GM19240 (cell line): ENCODE results near the gene NECAB2.
A peak's percentile ranks its signal among the peaks of the same experiment; 100 is the strongest.

ENCODE experiments used
- DNase-seq: peaks from one replicate; pipeline ENCODE4 v3.0.0; 2011; ENCODE audit warnings: low spot score; ENCODE audit not compliant: insufficient read length

NECAB2 gene

GRCh38 chr16:83952587-83952939, 15.5 kb upstream of the NECAB2 start:
- DNase-seq = no peak

- peak; percentile 65 for DNase-seq
These were observed 14.9 kb upstream of the NECAB2 start, which contains the start of gene OSGIN1 for GRCh38 chr16:83952940-83953795. Gene OSGIN1 (plus strand): TSS chr16:83953240. CDS start chr16:83957672, 4,432 bp downstream.

- DNase-seq = no peak
These were observed 14.1 kb upstream of the NECAB2 start for GRCh38 chr16:83953796-83954576.

GRCh38 chr16:83954577-83955016, 13.4 kb upstream of the NECAB2 start:
- no peak for DNase-seq

- no peak for DNase-seq
These were observed 12.6 kb upstream of the NECAB2 start for GRCh38 chr16:83955218-83956130.

GRCh38 chr16:83956336-83957289, 11.4 kb upstream of the NECAB2 start:
- DNase-seq = peak; percentile 82

- DNase-seq = no peak
These were observed 10.7 kb upstream of the NECAB2 start for GRCh38 chr16:83957296-83957855.

GRCh38 chr16:83958137-83958845, 9.8 kb upstream of the NECAB2 start:
- DNase-seq = no peak

- no peak for DNase-seq
These were observed 9.0 kb upstream of the NECAB2 start for GRCh38 chr16:83958846-83959565.

GRCh38 chr16:83959656-83960434, 8.2 kb upstream of the NECAB2 start:
- no peak for DNase-seq

GRCh38 chr16:83960521-83961249, 7.4 kb upstream of the NECAB2 start:
- DNase-seq = no peak

- DNase-seq = no peak
These were observed 6.5 kb upstream of the NECAB2 start for GRCh38 chr16:83961591-83961990.

GRCh38 chr16:83963277-83964119, 4.5 kb upstream of the NECAB2 start:
- DNase-seq = no peak

- no peak for DNase-seq
These were observed 3.2 kb upstream of the NECAB2 start for GRCh38 chr16:83964684-83965443.

- no peak for DNase-seq
These were observed 2.4 kb upstream of the NECAB2 start for GRCh38 chr16:83965444-83966152.
